Astrocyte (in vitro differentiated cells and primary cell): ENCODE measurements around the gene DEPP1. TPM values are rescaled to one million over a fixed set of nuclear protein-coding genes. Genes with fewer than 3 reads are reported as not detected.

Experiments
- DNase-seq: peaks from one replicate; pipeline ENCODE4 v3.0.0-alpha.2; 2010; ENCODE audit warnings: low read depth
- FAIRE-seq: peaks from 2 replicates; lab custom pipeline; 2011; peaks lifted over from hg19 to GRCh38; lab: Jason Lieb, UNC
- H2AFZ ChIP-seq: 2 replicates; pipeline ENCODE4 v1.6.0; 2012; ENCODE audit warnings: low read depth, low read length, inconsistent platforms
- H3K27ac ChIP-seq: 2 replicates; pipeline ENCODE4 v1.5.1; 2011; ENCODE audit warnings: low read depth, low read length, inconsistent platforms
- H3K27me3 ChIP-seq: 2 replicates; pipeline ENCODE4 v1.6.0; 2011; ENCODE audit warnings: low read length, inconsistent platforms; ENCODE audit not compliant: insufficient read depth
- H3K36me3 ChIP-seq: 2 replicates; pipeline ENCODE4 v1.5.1; 2011; ENCODE audit warnings: low read length, inconsistent platforms; ENCODE audit not compliant: insufficient read depth
- H3K4me1 ChIP-seq: 2 replicates; pipeline ENCODE4 v1.5.1; 2011; ENCODE audit warnings: low read length, inconsistent platforms; ENCODE audit not compliant: insufficient read depth
- H3K4me2 ChIP-seq: 2 replicates; pipeline ENCODE4 v1.6.0; 2012; ENCODE audit warnings: low read length, inconsistent platforms
- H3K4me3 ChIP-seq: 2 replicates; pipeline ENCODE4 v1.5.1; 2011; ENCODE audit warnings: low read depth, mild to moderate bottlenecking, low read length, inconsistent platforms; ENCODE audit not compliant: insufficient read depth
- H3K79me2 ChIP-seq: 2 replicates; pipeline ENCODE4 v1.6.0; 2012; ENCODE audit warnings: mild to moderate bottlenecking, low read length, inconsistent platforms; ENCODE audit not compliant: insufficient read depth
- H3K9ac ChIP-seq: 2 replicates; pipeline ENCODE4 v1.6.0; 2012; ENCODE audit warnings: mild to moderate bottlenecking, low read length, inconsistent platforms
- H3K9me3 ChIP-seq: 2 replicates; pipeline ENCODE4 v1.5.1; 2012; ENCODE audit warnings: low read depth, mild to moderate bottlenecking, low read length, inconsistent platforms; ENCODE audit not compliant: insufficient read depth
- H4K20me1 ChIP-seq: 2 replicates; pipeline ENCODE4 v1.6.0; 2012; ENCODE audit warnings: low read length, inconsistent platforms; ENCODE audit not compliant: insufficient read depth
- H3K27ac Mint-ChIP-seq: one replicate; pipeline ENCODE4 v1.8.0; 2021; ENCODE audit warnings: mild to moderate bottlenecking, mixed read lengths; ENCODE audit not compliant: unreplicated experiment
- H3K27me3 Mint-ChIP-seq: one replicate; pipeline ENCODE4 v1.8.0; 2021; ENCODE audit warnings: low read depth, mixed read lengths; ENCODE audit not compliant: unreplicated experiment
- H3K36me3 Mint-ChIP-seq: one replicate; pipeline ENCODE4 v1.8.0; 2021; ENCODE audit warnings: low read depth, mixed read lengths; ENCODE audit not compliant: unreplicated experiment
- H3K4me1 Mint-ChIP-seq: one replicate; pipeline ENCODE4 v1.8.0; 2021; ENCODE audit warnings: low read depth, mixed read lengths; ENCODE audit not compliant: unreplicated experiment
- H3K4me3 Mint-ChIP-seq: one replicate; pipeline ENCODE4 v1.8.0; 2021; ENCODE audit warnings: mild to moderate bottlenecking, moderate library complexity, mixed read lengths; ENCODE audit not compliant: unreplicated experiment
- H3K9me3 Mint-ChIP-seq: one replicate; pipeline ENCODE4 v1.8.0; 2021; ENCODE audit warnings: mild to moderate bottlenecking, mixed read lengths; ENCODE audit not compliant: unreplicated experiment
- EZH2 ChIP-seq: IDR thresholded peaks from 2 replicates; pipeline ENCODE4 v1.6.1; 2012; ENCODE audit warnings: mild to moderate bottlenecking, low read length, inconsistent platforms; ENCODE audit not compliant: insufficient read depth
- total RNA-seq: library from RNA; stranded (reverse); gene quantifications from 2 replicates; pipeline ENCODE4 v1.2.1, GENCODE V29; 2021
- TF ChIP-seq, protein P1 (sequence below): IDR thresholded peaks from 2 replicates; pipeline ENCODE4 v1.5.1; 2011; ENCODE audit warnings: low read depth, mild to moderate bottlenecking, inconsistent platforms, low read length, moderate library complexity; ENCODE audit not compliant: insufficient read depth

DEPP1 gene
- total RNA-seq, 1 donor from 2014 or later, result 6.6 TPM

DNA sequence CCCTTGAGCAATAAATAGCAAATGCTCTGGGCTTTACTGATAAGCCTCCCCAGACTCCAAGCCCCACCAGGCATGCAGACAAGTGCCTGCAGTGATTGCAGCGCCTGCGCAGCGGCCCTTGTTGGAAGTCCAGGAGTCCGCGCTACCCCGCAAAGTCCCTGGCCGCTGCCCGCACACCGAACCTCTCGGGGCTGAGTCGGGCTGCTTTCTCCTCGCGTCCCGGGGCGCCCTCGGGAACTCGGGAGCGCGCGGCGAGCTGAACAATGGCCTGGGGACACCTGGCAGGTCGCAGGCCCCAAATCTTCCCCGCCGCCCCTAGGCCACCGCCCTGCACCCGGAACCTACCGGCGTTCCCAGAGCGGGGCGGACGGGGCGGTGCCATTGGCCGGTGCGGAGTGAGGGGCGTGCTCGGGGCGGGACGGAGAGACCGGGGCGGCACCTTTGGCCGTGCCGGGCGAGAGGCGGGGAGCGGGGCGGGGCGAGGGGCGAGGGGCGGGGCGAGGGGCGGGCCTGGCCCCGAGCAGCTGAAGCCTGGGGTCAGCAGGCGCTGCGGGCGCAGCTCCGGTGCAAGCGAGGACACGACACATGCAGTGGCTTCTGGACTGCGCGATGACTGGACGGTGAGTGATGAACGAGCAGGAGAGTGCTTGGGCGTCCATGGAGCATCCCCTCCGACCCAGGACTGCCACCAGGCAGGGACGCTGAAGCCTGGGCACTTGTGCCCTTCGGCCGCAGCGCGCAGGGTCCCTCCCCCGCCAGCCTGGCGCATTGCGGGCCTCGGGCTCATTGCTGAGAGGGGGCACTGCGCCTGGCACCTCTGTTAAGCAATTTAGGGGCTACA, 19.1 kb downstream of the DEPP1 start, which contains the start of gene RASSF4:
TSS of gene RASSF4 (plus strand) at position 556 of the 841 bp plus-strand sequence. CDS start 10,401 bp downstream, outside the sequence.
- H3K9me3 ChIP-seq, result no peaks in the 10 kb centered on the region
- H2AFZ ChIP-seq, result peak within 1 kb of the TSS; percentile 91
- H3K9me3 Mint-ChIP-seq, result peaks cover 3% of the 10 kb centered on the region
- H3K27ac ChIP-seq, result peak within 1 kb of the TSS; percentile 83
- DNase-seq (peak; percentile 74), FAIRE-seq (no peak)
- no peaks in the 10 kb centered on the region for H3K79me2 ChIP-seq
- TF ChIP-seq, protein P1, sequence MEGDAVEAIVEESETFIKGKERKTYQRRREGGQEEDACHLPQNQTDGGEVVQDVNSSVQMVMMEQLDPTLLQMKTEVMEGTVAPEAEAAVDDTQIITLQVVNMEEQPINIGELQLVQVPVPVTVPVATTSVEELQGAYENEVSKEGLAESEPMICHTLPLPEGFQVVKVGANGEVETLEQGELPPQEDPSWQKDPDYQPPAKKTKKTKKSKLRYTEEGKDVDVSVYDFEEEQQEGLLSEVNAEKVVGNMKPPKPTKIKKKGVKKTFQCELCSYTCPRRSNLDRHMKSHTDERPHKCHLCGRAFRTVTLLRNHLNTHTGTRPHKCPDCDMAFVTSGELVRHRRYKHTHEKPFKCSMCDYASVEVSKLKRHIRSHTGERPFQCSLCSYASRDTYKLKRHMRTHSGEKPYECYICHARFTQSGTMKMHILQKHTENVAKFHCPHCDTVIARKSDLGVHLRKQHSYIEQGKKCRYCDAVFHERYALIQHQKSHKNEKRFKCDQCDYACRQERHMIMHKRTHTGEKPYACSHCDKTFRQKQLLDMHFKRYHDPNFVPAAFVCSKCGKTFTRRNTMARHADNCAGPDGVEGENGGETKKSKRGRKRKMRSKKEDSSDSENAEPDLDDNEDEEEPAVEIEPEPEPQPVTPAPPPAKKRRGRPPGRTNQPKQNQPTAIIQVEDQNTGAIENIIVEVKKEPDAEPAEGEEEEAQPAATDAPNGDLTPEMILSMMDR, result no peak
- no peaks in the 10 kb centered on the region for H3K27me3 Mint-ChIP-seq
- H3K4me2 ChIP-seq, result peak within 1 kb of the TSS; percentile 95
- peaks cover 52% of the 10 kb centered on the region for H3K4me1 Mint-ChIP-seq
- H3K36me3 ChIP-seq, result no peaks in the 10 kb centered on the region
- H3K27ac Mint-ChIP-seq, result peak within 1 kb of the TSS; percentile 89
- peaks cover 30% of the 10 kb centered on the region for H3K4me1 ChIP-seq
- peak within 1 kb of the TSS; percentile 74 for H3K4me3 ChIP-seq
- H3K36me3 Mint-ChIP-seq, result peaks cover 17% of the 10 kb centered on the region
- peak within 1 kb of the TSS; percentile 90 for H3K9ac ChIP-seq
- H3K4me3 Mint-ChIP-seq, result peak within 1 kb of the TSS; percentile 92
- no peaks in the 10 kb centered on the region for H3K27me3 ChIP-seq
- no peaks in the 10 kb centered on the region for H4K20me1 ChIP-seq

DNA sequence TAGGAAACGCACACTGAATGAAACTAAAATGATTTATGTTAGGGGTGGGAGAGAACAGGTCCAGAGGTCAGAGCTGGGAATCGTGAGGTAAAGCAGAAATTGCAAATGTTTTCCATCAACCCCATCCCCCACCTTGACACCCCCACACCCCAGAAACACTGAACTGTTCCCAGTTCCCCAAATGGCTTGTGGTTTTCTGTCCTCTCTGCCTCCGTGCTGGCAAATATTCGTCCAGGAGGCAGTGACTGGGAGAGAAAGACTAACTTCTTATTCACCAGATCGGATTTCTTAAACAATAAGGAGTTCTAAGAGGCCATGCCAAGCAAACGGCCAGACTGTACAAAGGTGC, 19.7 kb downstream of the DEPP1 start:
- Histone ChIP-seq H3K36me3 (no peaks in the 10 kb centered on the region), H3K4me2 (peak overlapping the region; percentile 95), H3K27ac (peak overlapping the region; percentile 83), H2AFZ (peak overlapping the region; percentile 91), H3K27me3 (no peaks in the 10 kb centered on the region), H3K9me3 (no peaks in the 10 kb centered on the region), H3K9ac (peak overlapping the region; percentile 90), H3K4me1 (peaks cover 24% of the 10 kb centered on the region), H3K79me2 (no peaks in the 10 kb centered on the region), H3K4me3 (peak overlapping the region; percentile 74), H4K20me1 (no peaks in the 10 kb centered on the region)
- Mint-ChIP-seq H3K27me3 (no peaks in the 10 kb centered on the region), H3K4me3 (peak overlapping the region; percentile 92), H3K27ac (peak overlapping the region; percentile 89), H3K36me3 (peaks cover 17% of the 10 kb centered on the region), H3K4me1 (peaks cover 52% of the 10 kb centered on the region), H3K9me3 (peaks cover 3% of the 10 kb centered on the region)
- DNase-seq (no peak), FAIRE-seq (no peak)
- TF ChIP-seq, protein P1, result no peak
- no peak for TF ChIP-seq EZH2
